ENCODE measurements around the gene POMT1.
"Not testable (repeated sequence)": the region's sequence is repeated elsewhere in the genome, so short reads cannot be mapped to it uniquely, and the experiment has no call there.

Gene POMT1

GRCh38 chr9:131546336-131547084, 43.8 kb downstream of the POMT1 start:
- H3K4me3 ChIP-seq (ENCODE audit: insufficient read depth, low read length, poor library complexity, severe bottlenecking): no peak overlapping the region
- H3K79me2 ChIP-seq (ENCODE audit: insufficient read depth, low read length): no peaks in the 10 kb centered on the region
- H3K9ac ChIP-seq (ENCODE audit: low read length): no peak overlapping the region
- H3K9me2 ChIP-seq (replicated peaks; ENCODE audit: insufficient read depth, low read length): no peaks in the 10 kb centered on the region
- H3F3A ChIP-seq (ENCODE audit: insufficient read depth): no peaks in the 10 kb centered on the region
- H4K20me1 ChIP-seq (ENCODE audit: low read depth, low read length): no peaks in the 10 kb centered on the region
- H3K27me3 ChIP-seq (ENCODE audit: low read length): no peaks in the 10 kb centered on the region
- no peak overlapping the region for H3K27ac ChIP-seq (ENCODE audit: low read depth, low read length)
- no peaks in the 10 kb centered on the region for H3K36me3 ChIP-seq (ENCODE audit: low read length)
- no peak overlapping the region for H2AFZ ChIP-seq (ENCODE audit: low read depth, low read length, severe bottlenecking)
- TF ChIP-seq EZH2phosphoT487 (conservative IDR thresholded peaks at IDR 0.05; ENCODE audit: low read length) (no peak), CTCF (IDR thresholded peaks at IDR 0.05; ENCODE audit: insufficient read depth, low read length, poor library complexity, severe bottlenecking) (no peak)
- H3K4me2 ChIP-seq (ENCODE audit: low read depth, low read length, poor library complexity, severe bottlenecking): no peak overlapping the region
- peaks cover 5% of the 10 kb centered on the region; the same call in 1 of the 2 replicates for H3K9me3 ChIP-seq (ENCODE audit: insufficient read depth, low read length)

GRCh38 chr9:131549186-131549585, 46.5 kb downstream of the POMT1 start:
- not testable (repeated sequence) for H3K9me2 ChIP-seq (replicated peaks; ENCODE audit: insufficient read depth, low read length); H3F3A ChIP-seq (ENCODE audit: insufficient read depth); H3K36me3 ChIP-seq (ENCODE audit: low read length); H4K20me1 ChIP-seq (ENCODE audit: low read depth, low read length); H3K27ac ChIP-seq (ENCODE audit: low read depth, low read length); H3K4me2 ChIP-seq (ENCODE audit: low read depth, low read length, poor library complexity, severe bottlenecking); H3K9me3 ChIP-seq (ENCODE audit: insufficient read depth, low read length); H3K79me2 ChIP-seq (ENCODE audit: insufficient read depth, low read length); H3K27me3 ChIP-seq (ENCODE audit: low read length); H3K9ac ChIP-seq (ENCODE audit: low read length); H2AFZ ChIP-seq (ENCODE audit: low read depth, low read length, severe bottlenecking); H3K4me3 ChIP-seq (ENCODE audit: insufficient read depth, low read length, poor library complexity, severe bottlenecking)

GRCh38 chr9:131550465-131550864, 47.7 kb downstream of the POMT1 start:
- H3K9me3 ChIP-seq (ENCODE audit: insufficient read depth, low read length); H3K79me2 ChIP-seq (ENCODE audit: insufficient read depth, low read length); H2AFZ ChIP-seq (ENCODE audit: low read depth, low read length, severe bottlenecking); H3K36me3 ChIP-seq (ENCODE audit: low read length); H3K9me2 ChIP-seq (replicated peaks; ENCODE audit: insufficient read depth, low read length); H3F3A ChIP-seq (ENCODE audit: insufficient read depth); H4K20me1 ChIP-seq (ENCODE audit: low read depth, low read length); H3K4me2 ChIP-seq (ENCODE audit: low read depth, low read length, poor library complexity, severe bottlenecking); H3K27ac ChIP-seq (ENCODE audit: low read depth, low read length); H3K4me3 ChIP-seq (ENCODE audit: insufficient read depth, low read length, poor library complexity, severe bottlenecking); H3K27me3 ChIP-seq (ENCODE audit: low read length); H3K9ac ChIP-seq (ENCODE audit: low read length): not testable (repeated sequence)

GRCh38 chr9:131552030-131552429, 49.3 kb downstream of the POMT1 start:
- no peaks in the 10 kb centered on the region for H3K9me3 ChIP-seq (ENCODE audit: insufficient read depth, low read length)
- no peaks in the 10 kb centered on the region for H3F3A ChIP-seq (ENCODE audit: insufficient read depth)
- no peak overlapping the region for H3K4me3 ChIP-seq (ENCODE audit: insufficient read depth, low read length, poor library complexity, severe bottlenecking)
- no peaks in the 10 kb centered on the region for H3K36me3 ChIP-seq (ENCODE audit: low read length)
- H3K79me2 ChIP-seq (ENCODE audit: insufficient read depth, low read length): no peaks in the 10 kb centered on the region
- no peak for TF ChIP-seq EZH2phosphoT487 (conservative IDR thresholded peaks at IDR 0.05; ENCODE audit: low read length)
- H3K4me2 ChIP-seq (ENCODE audit: low read depth, low read length, poor library complexity, severe bottlenecking): no peak overlapping the region
- H3K27me3 ChIP-seq (ENCODE audit: low read length): no peaks in the 10 kb centered on the region
- H3K9me2 ChIP-seq (replicated peaks; ENCODE audit: insufficient read depth, low read length): no peaks in the 10 kb centered on the region
- H2AFZ ChIP-seq (ENCODE audit: low read depth, low read length, severe bottlenecking): no peak overlapping the region
- H3K9ac ChIP-seq (ENCODE audit: low read length): no peak overlapping the region
- no peak overlapping the region for H3K27ac ChIP-seq (ENCODE audit: low read depth, low read length)
- H4K20me1 ChIP-seq (ENCODE audit: low read depth, low read length): no peaks in the 10 kb centered on the region

Data from SU-DHL-6 (cell line).